HG02678 (cell line): Measurements from ENCODE around the gene BTBD19.
"Not testable (repeated sequence)": the region's sequence is repeated elsewhere in the genome, so short reads cannot be mapped to it uniquely, and the experiment has no call there.

Experiments
- ATAC-seq: cut with Tn5 transposase; IDR thresholded peaks from one replicate; pipeline ENCODE4 v1.9.1; 2021; ENCODE audit warnings: mild to moderate bottlenecking, moderate library complexity; ENCODE audit not compliant: unreplicated experiment

The BTBD19 gene

DNA sequence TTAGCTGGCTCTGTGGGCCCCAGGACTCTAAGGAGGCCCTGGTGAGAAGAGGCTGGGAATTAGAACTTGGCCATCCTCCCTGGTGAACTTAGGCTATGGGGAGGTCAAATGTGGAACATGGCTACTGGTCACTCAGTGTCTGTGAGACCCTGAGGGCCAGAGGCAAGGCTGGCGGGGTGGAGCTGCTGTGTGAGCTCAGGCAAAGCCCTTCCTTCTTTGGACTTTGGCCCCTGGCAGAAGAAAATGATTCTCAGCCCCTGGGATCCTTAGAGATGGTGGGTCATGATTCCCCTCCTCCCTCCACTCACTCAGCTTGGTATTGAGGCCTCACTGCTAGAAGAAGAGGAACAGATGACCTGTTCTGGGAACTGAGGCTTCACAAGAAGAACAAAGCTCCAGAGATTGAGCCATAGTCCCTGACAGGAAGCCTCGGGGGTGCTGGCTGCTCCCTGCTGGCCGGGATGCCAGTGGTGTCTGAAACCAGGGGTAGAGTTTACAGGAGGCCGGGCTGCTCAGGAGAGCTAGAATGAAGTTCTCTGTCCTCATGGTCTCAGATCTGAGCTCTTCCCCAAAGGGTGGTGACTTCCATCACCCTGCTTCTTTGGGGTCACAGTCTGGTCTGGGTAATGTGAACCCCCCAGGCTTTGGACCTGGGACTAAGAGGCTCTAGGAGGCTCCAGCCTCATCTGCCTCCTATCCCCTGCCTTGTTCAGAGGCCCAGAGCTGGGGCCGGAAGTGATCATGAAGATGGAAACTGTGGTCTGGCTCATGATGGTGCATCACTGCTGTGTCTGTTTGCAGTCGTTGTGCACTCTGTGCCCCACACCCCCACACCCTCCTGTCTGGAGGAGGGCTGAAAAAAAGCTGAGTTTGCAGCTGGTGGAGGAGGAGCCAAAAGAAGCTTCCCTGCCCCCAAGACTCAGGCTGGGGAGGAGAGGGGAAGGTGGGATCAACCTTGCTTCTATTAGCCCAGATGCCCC lies 905 bp downstream of the BTBD19 start:
- ATAC-seq: peak; percentile 49

DNA sequence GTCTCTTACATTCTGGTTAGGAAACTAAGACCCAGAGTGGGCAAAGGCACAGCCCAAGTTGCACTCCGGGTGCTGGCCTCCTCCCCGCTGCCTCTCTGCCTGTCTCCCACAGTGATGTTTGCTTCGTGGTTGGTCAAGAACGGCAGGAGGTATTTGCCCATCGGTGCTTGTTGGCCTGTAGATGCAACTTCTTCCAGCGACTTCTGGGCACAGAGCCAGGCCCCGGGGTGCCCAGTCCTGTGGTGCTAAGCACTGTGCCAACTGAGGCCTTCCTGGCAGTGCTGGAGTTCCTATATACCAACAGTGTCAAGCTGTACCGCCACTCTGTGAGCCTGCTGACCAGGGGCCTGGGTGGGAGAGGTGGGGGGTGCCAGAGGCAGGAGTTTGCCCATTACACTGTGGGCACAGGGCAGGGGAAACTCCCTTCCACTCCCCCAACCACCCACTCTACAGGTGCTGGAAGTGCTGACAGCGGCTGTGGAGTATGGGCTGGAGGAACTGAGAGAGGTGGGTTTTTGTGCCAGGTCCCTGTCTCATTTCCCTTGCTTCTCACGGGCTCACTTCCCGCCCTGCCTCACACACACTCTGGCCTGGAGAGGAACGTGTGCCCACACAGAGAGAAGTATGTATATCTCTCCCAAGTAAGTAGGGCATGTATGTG lies 1.9 kb downstream of the BTBD19 start:
- ATAC-seq: no peak

DNA sequence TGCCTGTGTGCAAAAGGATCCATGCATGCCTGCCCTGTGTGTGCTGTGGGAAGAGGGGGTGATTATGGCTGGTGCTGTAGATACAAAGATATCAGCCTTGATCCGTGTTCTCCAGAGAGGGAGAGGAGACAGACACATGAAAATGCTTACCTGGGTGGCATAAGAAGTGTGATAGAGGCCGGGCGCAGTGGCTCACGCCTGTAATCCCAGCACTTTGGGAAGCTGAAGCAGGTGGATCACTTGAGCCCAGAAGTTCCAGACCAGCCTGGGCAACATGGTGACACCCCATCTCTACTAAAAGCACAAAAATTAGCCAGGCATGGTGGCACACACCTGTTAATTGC lies 2.4 kb downstream of the BTBD19 start:
- not testable (repeated sequence) for ATAC-seq

DNA sequence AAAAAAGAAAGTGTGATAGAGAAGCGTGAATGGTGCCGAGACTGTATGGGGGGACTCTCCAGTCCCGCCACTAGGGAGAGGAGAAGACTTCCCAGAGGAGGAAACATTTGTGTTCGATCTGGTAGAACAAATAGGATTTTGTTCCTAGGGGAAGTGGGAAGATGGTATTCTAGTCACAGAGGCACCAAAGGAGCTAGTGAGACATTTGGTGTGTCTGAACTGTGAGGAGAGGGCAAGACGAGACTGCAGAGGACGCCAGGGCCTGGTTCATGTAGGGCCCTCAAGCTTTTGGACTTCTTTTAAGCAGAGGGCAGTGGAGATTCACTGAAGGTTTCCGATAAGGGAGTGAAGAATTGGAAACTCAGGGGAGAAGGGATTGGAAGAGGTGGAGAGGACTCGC lies 2.9 kb downstream of the BTBD19 start:
- no peak for ATAC-seq

DNA sequence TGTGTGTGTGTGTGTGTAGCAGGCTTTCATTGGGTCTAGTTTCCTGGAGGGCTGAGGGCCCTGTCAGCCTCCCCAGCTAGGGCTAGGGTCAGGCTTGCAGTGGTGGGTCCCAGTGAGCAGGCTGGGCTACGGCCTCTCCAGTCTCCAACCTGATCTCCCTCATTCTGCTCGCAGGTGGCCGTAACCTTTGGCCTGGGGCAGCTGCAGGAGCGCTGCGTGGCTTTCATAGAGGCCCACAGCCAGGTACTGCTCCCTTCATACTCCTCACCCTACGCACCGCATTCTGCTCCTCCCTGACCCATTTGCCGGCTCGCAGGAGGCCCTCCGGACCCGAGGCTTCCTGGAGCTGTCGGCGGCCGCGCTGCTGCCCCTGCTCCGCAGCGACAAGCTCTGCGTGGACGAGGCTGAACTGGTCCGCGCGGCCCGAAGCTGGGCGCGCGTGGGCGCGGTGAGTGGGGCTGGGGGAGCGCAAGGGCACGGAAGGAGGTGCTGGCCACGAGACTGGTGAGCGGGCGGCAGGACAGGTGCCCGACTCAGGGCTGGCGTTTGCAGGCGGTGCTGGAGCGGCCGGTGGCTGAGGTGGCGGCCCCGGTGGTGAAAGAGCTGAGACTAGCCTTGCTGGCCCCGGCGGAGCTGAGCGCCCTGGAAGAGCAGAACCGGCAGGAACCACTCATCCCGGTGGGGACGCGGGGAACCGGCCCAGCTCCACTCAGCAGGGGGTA lies 4.7 kb downstream of the BTBD19 start:
- no peak for ATAC-seq

DNA sequence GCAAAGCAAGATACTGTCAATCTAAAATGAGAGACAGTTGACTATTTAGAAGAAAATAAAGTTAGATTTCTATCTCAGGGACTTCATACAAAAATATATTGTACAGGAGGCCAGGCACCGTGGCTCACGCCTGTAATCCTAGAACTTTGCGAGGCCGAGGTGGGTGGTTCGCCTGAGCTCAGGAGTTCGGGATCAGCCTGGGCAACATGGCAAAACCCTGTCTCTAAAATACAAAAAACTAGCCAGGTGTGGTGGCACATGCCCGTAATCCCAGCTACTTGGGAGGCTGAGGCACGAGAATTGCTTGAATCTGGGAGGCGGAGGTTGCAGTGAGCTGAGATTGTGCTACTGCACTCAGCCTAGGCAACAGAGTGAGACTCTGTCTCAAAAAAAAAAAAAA lies 7.6 kb downstream of the BTBD19 start:
- ATAC-seq: not testable (repeated sequence)

DNA sequence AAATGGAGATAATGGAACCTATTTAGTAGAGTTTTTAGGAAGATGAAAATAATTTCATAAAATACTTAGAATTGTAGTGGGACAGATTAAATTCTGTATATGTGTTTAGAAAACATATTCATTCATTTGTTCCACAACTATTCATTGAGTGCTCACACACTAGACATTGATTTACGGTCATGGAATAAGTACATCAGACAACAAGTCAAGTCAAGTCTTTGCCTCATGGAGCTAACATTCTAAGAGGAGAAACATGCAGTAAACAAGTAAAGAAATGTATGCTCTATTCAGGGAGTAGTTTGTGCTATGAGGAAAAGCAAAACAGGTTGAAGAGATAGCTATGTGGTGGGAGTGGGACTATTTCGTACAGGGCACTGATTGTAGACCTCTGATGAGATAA lies 9.0 kb downstream of the BTBD19 start:
- no peak for ATAC-seq

DNA sequence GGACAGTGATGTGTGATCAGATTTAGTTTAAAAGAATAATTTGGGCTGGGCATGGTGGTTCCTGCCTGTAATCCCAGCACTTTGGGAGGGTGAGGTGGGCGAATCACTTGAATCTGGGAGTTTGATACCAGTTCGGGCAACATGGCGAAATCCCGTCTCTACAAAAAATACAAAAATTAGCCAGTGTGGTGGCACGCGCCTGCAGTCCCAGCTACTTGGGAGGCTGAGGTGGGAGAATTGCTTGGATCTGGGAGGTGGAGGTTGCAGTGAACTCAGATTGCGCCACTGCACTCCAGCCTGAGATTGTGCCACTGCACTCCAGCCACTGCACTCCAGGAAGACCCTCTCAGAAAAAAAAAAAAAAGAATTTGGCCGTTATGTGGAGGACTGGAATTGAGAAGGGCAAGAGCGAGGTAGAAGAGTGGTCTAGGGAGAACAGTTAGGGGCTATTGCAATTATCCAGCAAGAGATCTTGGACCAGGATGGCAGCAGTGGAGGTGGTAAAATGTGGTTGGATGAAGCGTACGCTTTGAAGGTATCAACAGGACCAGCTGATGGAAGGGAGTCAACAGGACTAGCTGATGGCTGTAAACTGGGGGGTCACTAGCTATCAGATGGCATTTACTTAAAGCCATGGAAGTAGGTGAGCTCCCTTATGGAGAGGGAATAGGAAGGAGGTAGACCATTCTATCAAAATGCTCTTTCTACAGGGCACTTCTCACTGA lies 9.6 kb downstream of the BTBD19 start:
- ATAC-seq: no peak

DNA sequence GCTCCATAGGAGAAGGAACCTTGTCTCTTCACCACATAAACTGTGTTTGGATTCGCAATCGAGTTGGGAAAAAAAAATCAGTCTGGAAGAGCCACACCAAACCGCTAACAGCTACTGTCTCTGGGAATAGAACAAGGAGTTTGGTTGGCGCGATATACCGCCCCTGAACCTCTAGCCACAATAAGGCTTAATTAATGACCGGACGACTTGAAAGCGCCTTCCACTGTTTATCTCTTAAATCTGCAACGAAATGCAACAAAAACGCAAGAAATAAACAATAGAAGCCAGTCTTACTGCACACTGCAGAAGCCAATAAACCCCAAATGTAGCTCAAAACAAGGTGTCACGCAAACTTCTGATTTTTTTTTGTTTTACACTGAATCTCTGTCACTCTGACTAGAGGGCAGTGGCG lies 10.9 kb downstream of the BTBD19 start:
- ATAC-seq: no peak

DNA sequence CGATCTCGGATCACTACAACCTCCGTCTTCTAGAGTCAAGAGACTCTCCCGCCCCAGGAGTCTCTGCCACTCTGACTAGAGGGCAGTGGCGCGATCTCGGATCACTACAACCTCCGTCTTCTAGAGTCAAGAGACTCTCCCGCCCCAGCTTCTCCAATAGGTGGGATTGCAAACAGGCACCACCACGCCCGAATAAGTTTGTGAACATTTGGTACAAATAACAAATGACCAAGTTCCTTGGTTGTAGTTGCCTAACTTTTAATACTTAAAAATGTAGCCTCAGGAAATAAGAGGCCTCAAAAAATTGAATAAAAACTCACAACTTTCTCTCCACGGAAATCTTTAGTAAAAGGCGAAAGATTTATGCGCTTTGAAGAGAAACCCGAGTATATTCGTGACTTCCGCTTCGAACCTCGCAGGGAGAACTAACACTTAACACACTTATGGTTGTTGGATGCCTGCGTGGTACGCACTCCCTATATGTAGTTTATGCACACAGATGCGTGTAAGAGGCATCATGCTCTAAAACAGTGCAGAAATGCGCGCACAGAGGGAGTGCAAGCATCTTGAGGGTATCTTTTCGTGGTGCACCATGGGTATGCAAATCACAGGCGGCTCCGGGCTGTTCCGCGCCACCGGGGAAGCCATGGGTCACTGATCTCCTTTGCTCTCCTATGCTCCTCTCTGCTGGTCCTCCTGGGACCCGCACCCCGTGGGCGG lies 11.4 kb downstream of the BTBD19 start:
- ATAC-seq: peak; percentile 82

DNA sequence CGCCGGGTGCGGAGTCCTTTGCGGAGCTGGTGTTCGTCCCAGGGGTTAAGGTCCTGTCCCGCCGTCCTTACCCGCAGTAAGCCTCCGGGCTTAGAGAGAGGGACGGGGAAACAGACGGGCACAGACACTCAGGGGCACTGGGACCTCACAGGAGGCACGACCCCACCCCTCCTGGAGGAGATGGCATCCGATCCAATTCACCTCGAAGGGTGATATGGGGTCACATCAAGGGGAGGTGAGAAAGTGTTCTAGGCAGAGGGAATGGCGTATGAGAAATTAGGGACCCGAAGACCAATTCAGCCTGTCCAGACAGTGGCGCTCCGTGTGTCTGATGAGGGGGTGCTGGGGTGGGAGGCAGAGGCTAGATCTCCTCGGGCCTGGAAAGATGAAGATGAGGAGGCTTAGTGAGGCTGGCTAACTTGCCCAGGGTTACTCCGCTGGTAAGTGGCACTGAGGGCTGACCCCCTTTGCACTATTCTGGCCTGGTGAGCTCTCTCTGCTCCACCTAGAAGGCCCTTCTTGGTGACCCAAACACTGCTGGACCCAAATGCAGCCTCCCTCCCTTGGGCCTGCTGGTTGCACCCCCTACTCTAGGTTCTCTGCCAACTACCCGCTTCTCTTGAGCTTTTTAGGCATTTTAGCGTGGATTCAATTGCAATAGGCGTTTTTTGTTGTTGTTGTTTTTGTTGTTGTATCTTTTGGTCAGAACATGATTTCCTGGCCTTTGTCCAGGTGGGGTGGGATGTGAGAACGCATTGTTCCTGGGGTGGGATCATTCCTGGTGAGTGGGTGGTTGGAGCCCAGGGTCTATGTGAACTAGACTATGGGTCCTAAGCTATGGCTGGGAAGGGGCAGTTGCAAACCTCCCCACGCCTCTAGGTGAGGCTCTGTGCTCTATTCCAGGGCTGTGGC lies 12.3 kb downstream of the BTBD19 start:
- no peak for ATAC-seq

DNA sequence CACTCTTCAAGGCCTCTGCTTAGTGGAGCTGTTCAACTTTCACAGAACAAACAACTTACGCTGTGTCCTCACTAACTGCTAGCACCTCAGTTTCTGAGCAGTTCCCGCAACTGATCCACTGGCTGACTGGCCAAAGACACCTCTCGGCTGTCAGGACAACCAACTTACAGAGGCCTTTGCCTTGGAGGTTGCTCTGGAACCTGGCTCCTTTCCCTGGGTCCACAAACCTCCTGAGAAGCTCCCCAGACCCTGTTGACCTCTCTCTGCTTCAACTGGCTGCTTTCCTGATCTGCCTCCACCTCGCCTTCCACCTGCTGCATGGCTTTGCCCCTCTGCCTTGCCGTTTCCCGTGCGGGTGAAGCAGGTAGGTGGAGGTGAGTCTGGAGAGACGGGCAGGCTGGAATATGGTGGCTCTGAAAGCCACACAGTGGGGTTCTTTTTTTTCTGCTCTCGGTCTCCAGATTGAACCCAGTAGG lies 13.0 kb downstream of the BTBD19 start:
- ATAC-seq: no peak

DNA sequence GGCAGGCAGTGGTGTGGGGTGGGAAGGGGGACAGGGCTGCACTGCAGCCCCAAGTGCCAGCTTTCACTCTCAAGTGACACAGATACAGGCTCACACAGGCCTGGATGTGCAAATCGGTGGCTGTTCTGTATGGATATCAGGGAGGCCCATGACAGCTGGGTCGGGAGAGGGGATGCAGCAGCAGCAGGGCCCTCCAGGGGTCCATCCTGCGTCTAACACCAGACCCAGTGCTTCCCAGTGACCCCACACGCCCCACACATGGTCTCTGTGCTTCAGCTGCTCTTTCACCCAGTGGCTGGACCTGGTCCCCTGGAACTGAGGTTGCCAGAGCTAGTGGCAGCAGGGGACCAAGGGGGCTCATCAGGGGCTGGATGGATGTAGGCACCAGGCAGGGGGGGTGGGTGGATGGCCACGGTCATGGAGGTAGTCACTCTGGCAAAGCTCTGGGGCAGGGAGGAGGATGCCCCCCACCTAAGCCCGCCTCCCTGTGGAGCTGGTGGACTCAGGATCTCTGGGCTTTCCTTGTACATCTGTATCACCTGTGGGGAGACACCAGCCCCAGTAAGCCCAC lies 13.9 kb downstream of the BTBD19 start:
- ATAC-seq: no peak

DNA sequence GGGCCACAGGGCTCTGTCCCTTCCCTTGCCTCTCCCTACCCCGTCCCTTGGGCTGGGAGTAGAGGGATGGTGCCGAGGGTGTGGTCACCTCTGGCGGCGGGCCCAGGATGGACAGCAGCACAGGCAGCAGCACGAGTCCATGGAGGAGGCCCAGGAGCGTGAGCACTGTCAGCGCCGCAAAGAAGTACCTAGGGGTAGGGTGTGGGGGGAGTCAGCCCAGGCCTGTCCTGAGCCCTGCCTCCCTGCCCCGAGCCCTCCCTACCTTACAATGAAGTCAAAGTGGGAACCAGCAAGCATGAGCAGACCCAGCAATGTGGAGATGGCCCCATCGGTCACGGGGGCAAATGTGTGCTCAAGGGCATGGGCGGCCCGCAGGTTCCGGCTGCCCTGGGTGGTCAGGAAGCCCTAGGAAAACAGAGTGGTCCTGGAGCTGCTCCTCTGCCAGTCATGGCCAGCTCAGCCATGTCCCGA lies 14.7 kb downstream of the BTBD19 start:
- ATAC-seq: no peak

DNA sequence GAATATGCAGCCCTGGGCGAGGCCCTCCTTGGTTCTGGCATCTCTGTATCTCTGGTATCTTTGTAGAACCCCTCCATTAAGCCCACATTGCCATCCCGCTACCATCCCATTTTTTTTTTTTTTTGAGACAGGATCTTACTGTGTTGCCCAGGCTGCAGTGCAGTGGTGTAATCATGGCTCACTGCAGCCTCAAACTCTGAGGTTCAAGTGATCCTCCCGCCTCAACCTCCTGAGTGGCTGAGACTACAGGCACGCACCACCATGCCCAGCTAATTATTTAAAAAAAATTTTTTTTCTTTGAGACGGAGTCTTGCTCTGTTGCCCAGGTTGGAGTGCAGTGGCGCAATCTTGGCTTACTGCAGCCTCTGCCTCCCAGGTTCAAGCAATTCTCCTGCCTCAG lies 16.1 kb downstream of the BTBD19 start:
- not testable (repeated sequence) for ATAC-seq

DNA sequence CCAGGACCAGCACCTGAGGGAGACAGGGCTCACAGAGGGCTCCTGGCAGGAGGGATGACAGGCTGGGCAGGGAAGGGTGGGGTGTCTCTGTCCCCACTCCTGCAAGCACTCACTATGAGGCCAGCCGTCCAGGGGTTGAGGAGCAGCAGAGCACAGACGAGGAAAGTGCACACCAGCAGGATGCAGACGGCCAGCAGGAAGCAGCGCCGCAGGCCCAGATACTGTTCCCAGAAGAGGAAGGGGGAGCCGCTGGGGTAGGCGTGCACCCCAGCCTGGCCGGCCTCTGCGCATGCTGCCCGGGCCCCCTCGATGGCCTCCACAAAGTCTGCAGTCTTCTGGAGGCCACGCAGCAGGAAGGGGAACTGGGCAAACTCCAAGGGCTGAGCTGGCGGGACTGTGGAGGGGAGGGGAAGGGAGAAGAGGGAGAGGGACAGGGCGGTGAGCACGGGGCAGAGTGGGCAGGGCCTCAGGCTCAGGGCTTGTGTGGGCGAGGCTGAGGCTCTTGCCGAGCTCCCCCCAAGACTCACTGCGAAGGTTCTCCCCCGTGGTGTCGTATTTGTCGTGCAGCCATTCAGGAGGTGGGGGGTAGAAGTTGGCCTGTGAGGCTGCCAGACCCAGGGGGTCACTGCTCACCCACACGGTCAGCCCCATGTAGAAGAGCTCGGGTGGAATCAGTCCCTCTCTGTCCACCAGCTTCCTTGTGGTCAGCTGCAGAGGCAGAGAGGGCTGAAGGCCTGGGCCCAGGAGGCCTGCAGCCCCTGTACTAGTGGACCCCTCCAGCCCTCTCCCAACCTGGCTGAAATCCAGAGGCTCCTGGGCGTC lies 18.3 kb downstream of the BTBD19 start:
- ATAC-seq: no peak

DNA sequence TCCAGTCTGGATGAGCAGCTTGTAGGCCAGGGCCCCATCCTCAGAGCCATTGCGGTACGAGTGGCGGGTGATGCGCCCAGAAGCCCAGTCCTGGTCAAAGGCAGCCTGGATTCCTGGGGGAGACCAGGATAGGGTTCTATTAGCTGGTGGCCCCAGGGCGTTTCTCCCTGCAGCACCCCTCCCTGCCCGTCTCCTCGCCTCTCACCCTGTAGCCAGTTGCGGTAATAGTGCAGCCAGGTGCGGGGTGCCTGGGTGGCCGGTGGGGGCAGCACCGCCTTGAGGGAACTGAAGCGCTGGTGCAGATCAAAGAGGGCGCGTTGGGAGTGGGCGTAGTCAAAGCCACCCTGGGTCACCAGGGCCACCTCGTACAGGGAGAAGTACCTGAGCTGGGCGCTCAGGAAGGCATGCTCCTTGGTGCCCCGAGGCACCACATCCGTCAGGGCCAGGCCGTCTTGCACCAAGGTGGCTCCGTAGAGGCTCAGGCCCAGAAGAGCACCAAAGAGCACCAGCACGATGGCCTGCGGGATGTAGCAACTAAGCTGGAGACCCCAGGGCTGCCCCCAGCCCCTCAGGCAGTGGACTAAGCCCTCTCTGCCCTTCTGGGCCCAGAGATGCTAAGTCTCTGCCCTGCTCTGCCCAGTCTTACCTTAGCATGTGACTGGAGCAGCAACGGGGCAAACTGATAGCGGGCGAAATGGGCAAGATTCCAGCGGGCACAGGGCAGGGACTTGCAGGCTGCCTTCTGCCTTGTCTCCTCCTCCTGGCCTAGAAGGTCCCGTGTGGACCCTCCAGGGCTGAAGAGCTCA lies 19.1 kb downstream of the BTBD19 start:
- no peak for ATAC-seq
